Measurements from ENCODE around the gene DHRS7. TPM values are rescaled to one million over a fixed set of nuclear protein-coding genes. Genes with fewer than 3 reads are reported as not detected.

Gene DHRS7
- total and polyA plus RNA-seq, 10 of the 15 experiments (the other 5 are each of a cell fraction or from before 2014, with no cell fraction given), result 55.0 to 99.8 (median 62.2) TPM

- ChIA-PET RAD21 (ENCODE audit: unreplicated experiment) (interaction anchor here (0.9 to 5.7 kb wide), 4 partner anchors 9 to 96 kb away, joined by 3 to 98 read pairs (median 6); partner anchors contain the start of gene PCNX4), CTCF (interaction anchor here (0.7 to 9.2 kb wide), 7 partner anchors 22 to 199 kb away, joined by 3 to 149 read pairs (median 3); partner anchors contain the start of gene PCNX4), SMC1A (ENCODE audit: uncharacterized antibody, unreplicated experiment) (interaction anchor here (1.0 to 11.2 kb wide), 7 partner anchors 10 to 163 kb away, joined by 3 to 149 read pairs (median 10); partner anchors contain the start of gene PCNX4), POLR2A (interaction anchor here (0.6 to 4.3 kb wide), 4 partner anchors 10 to 661 kb away, joined by 3 to 20 read pairs (median 6); partner anchors contain the start of gene PCNX4)
- no peak overlapping the region for H3K9ac ChIP-seq (ENCODE audit: control insufficient read depth, insufficient read depth, low read length)
- intact Hi-C loops (cut with micrococcal nuclease; ENCODE audit: unreplicated experiment), result loop anchor here (10.0 kb wide), 1 partner anchor 677 kb away; the partner anchor contains the start of genes JKAMP and L3HYPDH
- no peaks in the 10 kb centered on the region for H3K27me3 ChIP-seq (replicated peaks in 1 of 2; ENCODE audit: control insufficient read depth in 2 of 2, insufficient read depth in 2 of 2, low read length in 1 of 2)
- no peak overlapping the region for H3K4me3 ChIP-seq
- 77% methylated on average over 2 of the region's 2 CpGs for WGBS (ENCODE audit: insufficient coverage, insufficient replicate concordance, low lambda C conversion rate, missing lambda C conversion rate)
- ATAC-seq, result peak; percentile 1; the same call in 1 of the 3 replicates
- no TSS peak for BruUV-seq (replicated peaks)
- H2AFZ ChIP-seq (ENCODE audit: control insufficient read depth, low read depth, low read length), result no peak overlapping the region
- H3K4me2 ChIP-seq (ENCODE audit: control insufficient read depth, insufficient read depth), result peak overlapping the region; percentile 42
- no peak overlapping the region for H3K27ac ChIP-seq (ENCODE audit: control insufficient read depth, insufficient read depth)
- H3K36me3 ChIP-seq (ENCODE audit: control insufficient read depth in 2 of 2, insufficient read depth in 2 of 2, low read length in 1 of 2), result no peaks in the 10 kb centered on the region
- H3K4me1 ChIP-seq (ENCODE audit: control insufficient read depth, insufficient read depth, low read length), result peaks cover 20% of the 10 kb centered on the region
- in situ Hi-C loops (cut with MboI), result loop anchor here (25.0 kb wide), 1 partner anchor 674 kb away; the partner anchor contains the start of genes JKAMP and L3HYPDH
- H4K20me1 ChIP-seq (ENCODE audit: control insufficient read depth, insufficient read depth), result no peaks in the 10 kb centered on the region
- DNase-seq (ENCODE audit: low read depth, low spot score), result no peak
- no peak for FAIRE-seq
- peaks cover 23% of the 10 kb centered on the region for H3K79me2 ChIP-seq (ENCODE audit: control insufficient read depth, insufficient read depth, low read length)
- H3K9me3 ChIP-seq (replicated peaks; ENCODE audit: control insufficient read depth, insufficient read depth, low read length), result no peaks in the 10 kb centered on the region
- TF ChIP-seq ESRRA (IDR thresholded peaks at IDR 0.05; ENCODE audit: low read length) (no peak), PAX8 (IDR thresholded peaks at IDR 0.05) (no peak), SPI1 (IDR thresholded peaks at IDR 0.05; ENCODE audit: borderline replicate concordance, insufficient read depth, low read depth, low read length) (no peak), STAT1 (conservative IDR thresholded peaks at IDR 0.05) (no peak), SP1 (IDR thresholded peaks at IDR 0.05; ENCODE audit: low read depth, low read length) (no peak), BACH1 (IDR thresholded peaks at IDR 0.05; ENCODE audit: borderline replicate concordance) (no peak), SMAD5 (IDR thresholded peaks at IDR 0.05; ENCODE audit: low read depth) (no peak), CREM (IDR thresholded peaks at IDR 0.05; ENCODE audit: low read depth) (no peak), ATF3 (IDR thresholded peaks at IDR 0.05; ENCODE audit: borderline replicate concordance, extremely low read depth, low read depth, low read length) (no peak), SMARCA5 (IDR thresholded peaks at IDR 0.05) (no peak), BCL11A (IDR thresholded peaks at IDR 0.05; ENCODE audit: low read depth, low read length) (no peak)
Measured at GRCh38 chr14:60161196-60162107, 3.7 kb downstream of the DHRS7 start.

All from GM12878 (cell line).